GM21381 (cell line): ENCODE results near the gene TNFSF18.

Source experiments
- ATAC-seq: cut with Tn5 transposase; IDR thresholded peaks from one replicate; pipeline ENCODE4 v1.9.1; 2021; ENCODE audit warnings: mild to moderate bottlenecking, moderate library complexity; ENCODE audit not compliant: unreplicated experiment

The TNFSF18 gene

DNA sequence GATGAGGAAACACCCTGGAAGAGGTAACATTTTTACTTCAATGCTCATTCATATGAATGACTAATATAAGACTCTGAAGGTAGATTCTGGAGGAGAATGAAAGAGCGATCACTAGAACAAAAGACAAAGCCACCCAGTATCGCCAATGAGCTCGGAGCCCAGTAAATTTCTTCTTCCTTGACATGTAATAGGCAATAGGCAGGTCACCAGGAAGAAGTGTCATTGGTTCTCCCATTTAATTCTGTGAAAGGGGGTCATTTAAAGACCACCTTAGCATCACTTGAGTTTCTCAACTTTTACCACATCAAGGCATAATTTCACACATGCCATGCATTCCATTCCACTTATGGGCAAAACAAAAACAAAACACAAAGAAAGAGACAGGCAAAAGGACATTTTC lies 7.9 kb downstream of the TNFSF18 start:
- ATAC-seq, result no peak

DNA sequence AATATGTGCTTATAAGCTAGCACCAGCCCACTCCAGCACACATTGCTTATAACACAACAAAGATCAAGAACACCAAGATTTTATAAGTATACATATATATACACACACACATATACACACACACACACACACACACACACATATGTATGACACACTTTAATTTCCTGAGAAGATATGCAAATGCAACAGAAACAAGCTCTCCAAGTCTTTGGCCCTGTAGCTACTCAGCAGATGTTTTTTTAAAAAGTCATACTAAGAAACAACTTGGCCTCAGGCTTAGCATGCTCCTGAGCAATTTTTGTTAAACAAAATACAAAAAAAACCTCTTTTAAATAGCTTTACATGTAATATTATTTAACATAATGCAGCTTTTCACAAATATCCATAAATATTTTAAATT lies 11.1 kb downstream of the TNFSF18 start:
- ATAC-seq, result no peak

DNA sequence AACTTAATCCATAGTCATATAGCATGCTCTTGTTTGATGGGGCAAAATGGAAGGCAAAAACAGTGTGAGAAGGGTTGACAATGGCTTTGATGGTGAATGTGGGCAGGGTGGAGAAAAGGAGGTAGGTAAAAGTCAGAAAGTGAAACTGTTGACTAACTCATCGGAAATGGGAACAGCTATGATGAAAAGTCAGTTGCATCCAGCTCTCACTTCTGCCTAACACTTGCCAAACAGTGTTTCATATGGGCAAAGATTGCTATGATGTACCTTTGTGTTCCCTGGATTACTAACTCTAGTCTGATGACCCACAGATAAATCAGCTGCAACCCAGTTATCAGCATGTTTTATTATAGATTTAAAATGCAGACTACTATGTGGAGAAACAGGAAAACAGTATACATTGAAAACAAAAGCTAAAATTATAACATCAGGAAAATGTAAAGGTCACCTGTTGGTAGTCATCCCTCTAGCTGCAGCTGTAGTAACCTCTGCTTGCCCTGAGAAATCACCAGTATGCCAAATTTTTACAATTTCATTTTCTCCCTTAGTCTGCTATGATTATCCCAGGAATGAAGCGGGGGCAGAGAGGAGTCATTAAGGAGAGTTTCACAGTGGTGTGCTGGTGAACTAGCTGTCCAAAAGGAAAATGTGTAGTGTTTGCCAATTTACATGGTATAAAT lies 11.7 kb downstream of the TNFSF18 start:
- no peak for ATAC-seq

DNA sequence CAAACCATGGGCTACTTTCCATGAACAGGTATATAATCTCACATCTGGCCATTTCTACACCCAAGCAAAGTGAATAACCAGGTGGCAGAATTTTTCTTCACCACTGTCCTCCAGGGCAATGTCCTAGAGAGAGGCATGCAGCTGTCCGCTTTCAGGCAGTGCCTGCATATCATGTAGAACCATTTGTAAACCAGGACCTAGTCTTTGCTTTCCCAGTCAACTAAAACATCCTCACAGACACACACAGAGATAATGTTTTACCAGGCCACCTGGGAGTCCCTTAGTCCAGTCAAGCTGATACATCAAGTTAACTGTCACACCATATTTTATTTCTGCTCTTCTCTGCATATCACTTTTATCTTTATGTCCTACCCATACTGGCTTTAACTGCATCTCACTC lies 26.2 kb downstream of the TNFSF18 start:
- no peak for ATAC-seq

DNA sequence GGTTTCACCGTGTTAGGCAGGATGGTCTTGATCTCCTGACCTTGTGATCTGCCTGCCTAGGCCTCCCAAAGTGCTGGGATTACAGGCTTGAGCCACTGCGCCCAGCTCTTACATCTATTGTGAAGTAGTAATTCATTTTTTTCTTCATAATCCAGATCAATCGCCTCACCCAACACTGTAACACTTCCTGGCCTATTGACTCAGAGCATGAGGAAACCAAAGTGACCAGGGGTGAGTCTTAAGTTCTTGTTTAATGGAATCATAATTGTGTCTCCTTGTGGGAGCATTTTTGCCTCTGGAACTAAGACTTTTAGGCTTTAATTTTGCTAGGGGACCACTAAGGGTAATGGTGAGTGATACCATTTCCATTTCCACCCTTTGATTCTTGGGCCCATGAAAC lies 27.4 kb downstream of the TNFSF18 start:
- ATAC-seq, result no peak

DNA sequence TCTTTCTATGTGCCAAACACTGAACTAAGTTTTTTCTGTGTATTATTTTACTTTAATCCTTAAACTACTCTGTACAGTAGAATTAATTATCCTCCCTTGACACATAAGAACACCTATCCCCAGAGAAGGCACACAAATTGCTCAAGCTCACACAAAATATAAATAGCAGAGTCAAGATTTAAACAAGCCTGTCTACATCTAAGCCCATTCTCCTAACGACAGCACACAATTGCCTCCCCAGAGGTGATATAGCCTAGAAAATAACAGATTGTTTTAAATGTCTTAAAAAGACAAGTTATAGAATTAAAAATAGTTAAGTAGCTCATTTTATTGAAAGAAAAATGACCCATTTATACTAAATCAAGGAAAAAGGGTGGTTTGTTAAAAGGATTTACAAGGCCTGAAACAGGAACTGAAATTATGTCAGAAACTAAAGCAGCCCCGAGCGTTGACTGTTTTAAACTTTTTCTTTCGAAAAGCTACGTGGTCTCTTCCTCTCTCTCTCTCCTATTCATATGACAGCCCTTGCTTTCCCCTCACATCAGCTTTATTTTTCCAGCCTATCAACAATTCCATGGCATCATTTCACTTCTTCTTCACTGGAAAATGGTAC lies 30.5 kb downstream of the TNFSF18 start:
- ATAC-seq, result peak; percentile 95

DNA sequence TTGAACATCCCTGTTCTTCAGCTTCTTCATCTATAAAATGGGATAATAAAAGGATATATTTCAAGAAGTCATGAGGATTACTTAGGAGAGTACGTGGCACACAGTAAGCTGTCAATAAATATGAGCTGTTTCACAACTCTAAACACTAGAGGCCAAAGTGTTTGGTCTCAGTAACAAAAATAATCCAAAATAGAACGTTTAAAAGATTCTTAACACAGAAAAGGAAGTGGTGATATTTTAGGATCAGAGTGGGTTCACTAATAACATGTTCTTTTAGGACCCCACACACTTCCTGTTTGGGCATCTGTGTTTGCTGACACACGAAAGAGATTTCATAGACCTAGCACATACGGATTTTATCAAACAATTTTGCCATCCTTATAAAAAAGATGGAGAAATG lies 32.9 kb downstream of the TNFSF18 start:
- no peak for ATAC-seq

DNA sequence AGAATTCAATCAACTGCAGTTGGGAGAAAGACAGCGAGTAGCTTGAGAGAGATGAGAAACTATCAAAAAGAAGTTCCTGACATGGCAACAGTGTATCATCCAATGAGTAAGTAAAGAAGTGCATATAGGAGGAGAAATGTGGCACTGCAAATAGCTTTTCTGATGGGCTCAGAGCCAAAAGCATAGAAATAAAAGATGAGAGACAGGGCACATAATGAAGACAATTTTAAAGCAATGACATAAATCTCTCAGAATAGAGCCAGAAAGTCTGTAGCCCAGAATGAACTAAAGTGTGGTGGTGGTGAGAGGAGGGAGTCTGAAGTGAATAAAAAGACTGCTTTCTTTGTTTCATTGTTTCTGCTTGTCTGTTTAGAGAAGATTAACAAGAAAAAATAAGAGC lies 34.3 kb downstream of the TNFSF18 start:
- no peak for ATAC-seq

DNA sequence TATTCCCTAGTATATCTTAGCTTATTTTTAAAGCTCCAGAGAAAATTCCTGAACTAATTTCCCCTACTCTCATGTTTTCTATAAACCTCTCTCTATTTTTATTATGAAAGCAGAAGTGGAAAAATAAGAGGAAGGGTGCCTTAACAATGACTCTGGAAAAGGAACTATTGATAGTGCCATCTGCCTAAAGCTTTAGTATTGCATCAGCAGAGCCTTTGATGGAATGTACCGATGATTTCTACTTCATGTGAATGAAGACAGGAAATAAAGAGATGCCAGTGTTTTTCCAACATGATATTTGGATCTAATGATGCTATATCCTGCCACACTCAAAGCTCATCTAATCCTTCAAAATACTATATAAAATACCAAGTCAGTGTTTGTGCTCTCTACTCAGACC lies 35.1 kb downstream of the TNFSF18 start:
- ATAC-seq, result no peak

DNA sequence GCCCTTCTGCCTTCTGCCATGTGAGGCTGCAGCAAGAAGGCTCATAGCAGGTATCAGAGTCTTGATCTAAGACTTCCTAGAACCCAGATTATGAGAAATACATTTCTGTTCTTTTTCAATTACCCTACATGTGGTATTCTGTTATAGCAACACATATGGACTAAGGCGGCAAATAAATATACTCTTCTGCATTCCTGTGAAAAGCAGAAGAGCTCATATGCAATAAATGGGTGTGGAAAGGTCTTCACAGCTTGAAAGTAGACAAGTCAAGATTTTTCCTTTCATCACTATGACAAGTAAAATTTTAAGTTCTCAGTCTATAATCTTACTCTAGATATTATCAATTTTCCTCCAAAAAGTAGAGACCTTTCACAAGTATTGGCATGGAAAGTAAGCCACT lies 36.6 kb downstream of the TNFSF18 start:
- no peak for ATAC-seq

DNA sequence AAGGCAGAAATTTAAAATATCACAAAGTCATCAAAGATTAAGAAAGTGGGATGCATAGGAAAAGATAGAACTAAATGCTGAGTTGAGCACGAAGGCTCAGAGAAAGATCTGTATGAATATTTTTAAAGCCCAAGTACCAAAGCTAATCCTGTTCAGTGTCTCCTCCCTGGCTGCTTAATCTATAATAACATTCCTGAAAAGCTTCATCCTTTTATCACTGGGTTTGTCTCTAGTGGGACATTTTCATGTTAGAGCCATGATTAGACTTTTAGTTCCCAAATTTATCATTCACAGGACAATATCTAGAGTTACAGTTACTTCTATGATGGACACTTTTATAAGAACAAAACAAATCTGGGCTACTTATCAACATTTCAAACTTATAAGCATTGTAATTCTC lies 38.6 kb downstream of the TNFSF18 start:
- ATAC-seq, result no peak

DNA sequence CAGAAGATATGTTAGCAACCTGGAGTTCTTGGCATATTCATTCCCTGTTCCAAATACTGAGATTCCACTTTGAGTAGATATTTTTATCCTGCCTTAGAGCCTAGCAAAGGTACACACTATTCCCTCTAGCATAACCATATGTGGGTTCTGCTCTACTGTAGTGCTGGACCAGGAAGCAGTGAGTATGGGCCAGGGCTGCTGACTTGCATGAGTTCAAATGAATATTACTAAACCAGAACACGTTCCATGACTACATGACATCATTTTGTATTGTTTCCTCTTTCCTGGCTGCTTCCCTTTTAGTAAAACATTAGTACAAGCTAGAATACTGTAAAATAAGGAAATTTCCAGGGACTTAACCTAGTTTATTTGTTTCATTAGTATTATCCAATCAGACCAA lies 41.1 kb downstream of the TNFSF18 start:
- no peak for ATAC-seq

DNA sequence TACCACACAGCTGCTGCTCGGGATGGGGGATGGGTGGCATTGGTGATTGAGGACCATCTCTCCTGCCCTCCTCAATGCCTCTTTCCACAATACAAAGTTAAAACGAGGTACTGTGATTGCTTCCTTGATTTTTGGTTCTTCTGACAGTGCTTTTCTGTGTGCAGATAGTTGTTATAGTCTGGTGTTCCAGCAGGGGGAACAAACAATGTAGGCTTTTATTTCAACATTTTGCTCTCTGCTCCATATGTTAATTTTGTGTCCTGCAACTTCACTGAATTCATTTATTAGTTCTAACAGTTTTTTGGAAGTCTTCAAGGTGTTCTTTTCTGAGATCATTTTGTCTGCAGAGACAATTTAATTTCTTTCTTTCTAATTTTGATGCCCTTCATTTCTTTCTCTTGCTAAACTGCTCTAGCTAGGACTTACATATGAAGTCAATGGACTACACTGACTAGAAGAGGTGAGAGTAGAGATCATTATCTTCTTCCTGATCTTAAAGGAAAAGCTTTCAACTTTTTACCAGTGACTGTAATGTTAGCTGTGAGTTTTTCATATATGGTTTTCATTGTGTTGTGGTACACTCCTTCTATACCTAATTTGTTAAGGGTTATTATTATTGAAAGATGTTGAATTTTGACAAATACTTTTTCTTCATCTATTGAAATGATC lies 45.4 kb downstream of the TNFSF18 start:
- no peak for ATAC-seq

DNA sequence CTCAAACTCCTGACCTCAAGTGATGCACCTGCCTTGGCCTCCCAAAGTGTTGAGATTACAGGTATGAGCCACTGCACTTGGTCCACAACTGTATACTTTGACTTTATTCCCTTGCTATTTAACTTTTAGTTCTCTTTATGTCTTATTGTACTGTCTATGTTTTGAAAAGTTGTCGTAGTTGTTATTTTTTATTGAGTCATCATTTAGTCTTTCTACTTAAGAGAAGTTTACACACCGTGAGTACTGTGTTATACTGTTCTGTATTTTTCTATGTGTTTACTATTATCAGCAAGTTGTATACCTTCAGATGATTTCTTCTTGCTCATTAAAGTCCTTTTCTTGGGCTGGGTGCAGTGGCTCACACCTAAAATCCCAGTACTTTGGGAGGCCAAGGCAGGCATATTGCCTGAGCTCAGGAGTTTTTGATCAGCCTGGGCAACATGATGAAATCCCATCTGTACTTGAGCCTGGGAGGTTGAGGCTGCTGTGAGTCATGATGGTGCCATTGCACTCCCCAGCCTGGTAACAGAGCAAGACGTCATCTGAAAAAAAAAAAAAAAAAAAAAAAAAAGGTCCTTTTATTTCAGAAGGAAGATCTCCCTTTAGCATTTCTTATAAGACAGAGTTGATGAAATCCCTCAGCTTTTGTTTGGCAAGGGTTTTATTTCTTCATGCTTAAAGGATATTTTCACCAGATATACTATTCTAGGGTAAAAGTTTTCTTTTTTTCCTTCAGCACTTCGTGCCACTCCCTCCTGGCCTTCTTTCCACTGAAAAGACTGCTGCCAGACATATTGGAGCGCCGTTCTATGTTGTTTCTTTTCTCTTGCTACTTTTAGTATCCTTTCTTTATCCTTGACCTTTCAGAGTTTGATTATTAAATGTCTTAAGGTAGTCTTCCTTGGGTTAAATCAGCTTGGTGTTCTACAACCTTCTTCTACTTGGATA lies 47.6 kb downstream of the TNFSF18 start:
- no peak for ATAC-seq

DNA sequence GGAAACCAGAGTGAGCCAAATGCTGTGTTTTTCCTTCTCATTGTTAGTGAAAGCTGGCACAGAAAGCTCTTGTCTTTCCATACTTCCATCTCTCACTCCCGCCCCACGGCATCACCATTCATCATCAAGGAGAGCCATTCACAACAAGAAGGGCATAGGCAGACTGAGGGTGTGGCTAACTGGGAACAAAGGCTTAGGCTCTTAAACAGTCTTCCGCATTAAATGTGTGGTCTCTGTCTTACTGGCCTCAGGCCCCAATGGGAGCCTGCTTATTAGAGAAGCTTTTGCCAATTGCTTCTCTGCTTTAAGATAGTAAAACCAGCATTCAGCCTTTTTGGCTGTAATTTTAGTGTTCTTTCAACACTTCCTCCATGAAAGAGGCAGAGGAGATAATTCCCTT lies 51.4 kb downstream of the TNFSF18 start:
- no peak for ATAC-seq

DNA sequence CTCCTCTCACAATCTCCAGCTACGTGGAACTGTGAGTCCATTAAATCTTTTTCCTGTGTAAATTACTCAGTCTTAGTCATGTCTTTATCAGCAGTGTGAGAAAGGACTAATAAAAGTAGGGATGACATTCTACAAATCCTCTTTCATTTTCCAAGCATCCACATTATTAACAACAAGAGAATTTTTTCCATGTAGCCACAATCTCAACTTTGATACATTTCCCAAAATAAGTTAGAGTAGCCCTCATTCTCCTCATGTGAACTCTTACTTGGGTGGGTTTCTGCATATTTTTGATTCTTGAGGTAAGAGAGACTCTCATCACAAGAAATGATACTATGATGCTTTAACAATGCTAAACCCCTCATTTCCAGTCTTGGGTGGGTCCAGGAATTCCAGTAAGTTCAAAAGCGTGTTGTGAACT lies 52.8 kb downstream of the TNFSF18 start:
- ATAC-seq, result no peak

DNA sequence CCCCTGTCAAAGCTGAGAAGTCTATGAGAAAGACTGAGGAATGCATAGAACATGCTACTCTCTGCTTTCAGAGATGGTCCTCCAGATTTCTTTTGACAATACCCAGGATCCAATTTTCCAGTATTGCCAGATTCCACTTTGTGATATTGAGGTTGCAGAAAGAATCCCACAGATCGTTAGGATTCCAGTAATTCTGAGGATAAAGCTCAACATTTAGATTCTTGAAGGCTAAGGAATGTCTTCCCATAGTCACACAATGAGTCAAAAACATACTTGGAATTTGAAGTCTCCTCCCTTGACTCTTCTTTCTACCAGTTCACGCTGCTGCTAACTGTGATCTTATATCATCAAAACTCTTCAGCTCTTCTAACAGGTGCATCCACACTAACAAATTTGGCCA lies 57.1 kb downstream of the TNFSF18 start:
- no peak for ATAC-seq

DNA sequence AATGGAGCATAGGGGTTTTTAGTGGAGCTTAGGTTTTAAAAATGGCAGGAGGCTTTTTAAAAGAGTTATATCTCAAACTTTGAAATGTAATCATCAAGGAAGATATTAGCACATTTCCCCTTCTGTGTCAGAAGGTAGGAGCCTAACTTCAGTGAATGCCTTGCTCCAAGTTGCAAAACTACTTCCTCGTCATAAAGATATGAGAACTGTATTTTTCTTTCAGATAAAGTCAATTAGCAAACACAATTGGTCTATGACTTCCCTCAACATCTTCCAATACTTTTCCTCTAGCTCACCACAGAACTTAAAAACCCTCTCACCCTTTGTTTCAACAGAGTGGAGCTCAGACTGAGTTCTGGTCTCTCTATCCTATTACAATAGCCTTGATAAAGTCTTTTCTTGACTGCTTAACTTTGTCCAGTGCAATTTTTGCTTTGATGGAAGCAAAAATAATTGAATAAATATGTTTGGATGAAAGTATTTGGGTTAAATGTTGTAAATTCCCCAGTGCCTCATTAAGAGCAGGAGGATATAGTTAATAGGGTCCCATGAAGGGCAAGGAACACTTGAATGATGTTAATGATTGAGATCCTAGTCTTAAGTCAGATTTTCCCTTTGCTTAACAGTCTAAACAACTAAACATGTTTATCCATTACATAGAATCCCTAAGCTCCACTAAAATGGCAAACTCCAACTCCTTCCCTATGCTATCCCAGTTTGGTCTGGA lies 58.9 kb downstream of the TNFSF18 start:
- no peak for ATAC-seq

DNA sequence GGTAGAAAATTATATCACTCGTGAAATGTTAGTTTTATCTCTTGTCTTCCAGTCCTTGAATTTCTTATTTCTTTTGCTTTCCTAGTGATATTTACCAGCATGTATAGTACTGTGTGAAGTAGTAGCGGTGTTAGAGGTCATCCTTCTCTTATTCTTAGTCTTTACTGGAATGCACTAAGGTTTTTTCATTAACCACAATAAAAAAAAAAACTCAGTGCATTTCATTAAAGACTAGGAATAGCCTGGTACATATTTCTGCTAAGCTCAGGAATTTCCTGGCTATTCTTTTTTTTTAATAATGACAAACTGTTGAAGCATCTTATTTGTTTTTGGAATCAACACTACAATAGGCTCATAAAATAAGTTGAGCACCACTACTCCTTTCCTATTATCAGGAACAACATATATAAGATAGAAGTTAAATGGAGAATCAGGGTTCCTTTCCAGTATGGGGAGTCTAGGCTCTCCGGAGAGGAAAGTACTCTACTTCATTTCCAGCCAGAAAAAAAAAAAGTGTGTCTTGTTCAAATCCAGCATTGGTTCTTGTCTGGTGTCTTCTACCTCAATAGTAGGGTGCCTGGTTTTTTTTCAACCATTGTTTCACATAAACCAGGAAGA lies 60.0 kb downstream of the TNFSF18 start:
- ATAC-seq, result no peak
